Ectodermal cell (in vitro differentiated cells): Measurements from ENCODE around the gene AHNAK.
A peak's percentile ranks its signal among the peaks of the same experiment; 100 is the strongest.
"Not testable (repeated sequence)": the region's sequence is repeated elsewhere in the genome, so short reads cannot be mapped to it uniquely, and the experiment has no call there.

Source experiments
- H3K27ac ChIP-seq: 2 replicates; pipeline ENCODE4 v1.7.0; 2013; ENCODE audit warnings: mild to moderate bottlenecking, low read depth, low read length; ENCODE audit not compliant: insufficient read depth, poor library complexity, severe bottlenecking
- H3K27me3 ChIP-seq: 2 replicates; pipeline ENCODE4 v1.7.0; 2013; ENCODE audit warnings: mild to moderate bottlenecking, low read length; ENCODE audit not compliant: insufficient read depth, control insufficient read depth, poor library complexity, severe bottlenecking
- H3K36me3 ChIP-seq: one replicate; pipeline ENCODE4 v1.7.0; 2013; ENCODE audit warnings: low read length; ENCODE audit not compliant: control insufficient read depth, insufficient read depth
- H3K4me1 ChIP-seq: one replicate; pipeline ENCODE4 v1.7.0; 2013; ENCODE audit warnings: low read length; ENCODE audit not compliant: control insufficient read depth, insufficient read depth
- H3K4me3 ChIP-seq: 2 replicates; pipeline ENCODE4 v1.7.0; 2013; ENCODE audit warnings: low read depth, low read length, control low read depth; ENCODE audit not compliant: insufficient read depth
- H3K9me3 ChIP-seq: 2 replicates; pipeline ENCODE4 v1.7.0; 2013; ENCODE audit warnings: mild to moderate bottlenecking, low read length, moderate library complexity; ENCODE audit not compliant: control insufficient read depth
- WGBS, 2 experiments: methylation state at CpG; one replicate each; pipeline ENCODE4 v1.1.7; 2013; ENCODE audit warnings: missing lambda C conversion rate in 2 of 2; 5-methylcytosine and 5-hydroxymethylcytosine counted together

The AHNAK gene

GRCh38 chr11:62572431-62572830 is 25.8 kb upstream of the AHNAK start:
- H3K4me1 ChIP-seq: peaks cover 8% of the 10 kb centered on the region
- peaks cover 46% of the 10 kb centered on the region for H3K36me3 ChIP-seq
- H3K27ac ChIP-seq: no peak overlapping the region
- peak overlapping the region; percentile 93 for H3K4me3 ChIP-seq
- no peaks in the 10 kb centered on the region for H3K27me3 ChIP-seq
- no peaks in the 10 kb centered on the region for H3K9me3 ChIP-seq
- WGBS, 2 experiments: 76 to 86% methylated on average over 12 of the region's 12 CpGs

DNA sequence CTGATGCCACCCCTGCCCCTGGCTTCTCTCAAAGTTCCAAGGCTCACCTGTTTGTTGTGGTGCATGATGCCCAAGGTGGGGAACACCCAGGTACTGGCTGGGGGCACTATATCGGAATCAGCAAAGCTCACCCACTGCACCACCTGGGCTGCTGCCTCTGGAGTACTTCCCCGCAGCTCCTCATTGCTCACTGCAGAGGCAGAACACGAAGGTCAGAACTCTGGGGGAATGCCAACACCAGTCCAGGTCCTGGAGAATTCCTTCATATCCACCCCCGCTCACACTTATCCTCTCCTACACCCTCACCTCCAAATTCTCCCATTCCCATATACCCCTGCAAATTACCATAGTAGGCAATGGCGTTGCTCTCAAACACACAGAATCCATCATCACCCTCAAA is 24.9 kb upstream of the AHNAK start:
- H3K4me1 ChIP-seq: not testable (repeated sequence)
- 95 to 96% methylated on average over 5 of the region's 5 CpGs for WGBS, 2 experiments
- H3K36me3 ChIP-seq: peaks cover 47% of the 10 kb centered on the region

GRCh38 chr11:62570903-62571302 is 24.3 kb upstream of the AHNAK start:
- H3K36me3 ChIP-seq: peaks cover 53% of the 10 kb centered on the region
- 92 to 96% methylated on average over 5 of the region's 5 CpGs for WGBS, 2 experiments
- H3K27ac ChIP-seq, H3K4me1 ChIP-seq, H3K9me3 ChIP-seq, H3K27me3 ChIP-seq, H3K4me3 ChIP-seq: not testable (repeated sequence)

More for the DNA sequence above, 24.9 kb upstream of the AHNAK start:
- H3K4me3 ChIP-seq: peak overlapping the region; percentile 1
- H3K9me3 ChIP-seq, H3K27ac ChIP-seq, H3K27me3 ChIP-seq: not testable (repeated sequence)

DNA sequence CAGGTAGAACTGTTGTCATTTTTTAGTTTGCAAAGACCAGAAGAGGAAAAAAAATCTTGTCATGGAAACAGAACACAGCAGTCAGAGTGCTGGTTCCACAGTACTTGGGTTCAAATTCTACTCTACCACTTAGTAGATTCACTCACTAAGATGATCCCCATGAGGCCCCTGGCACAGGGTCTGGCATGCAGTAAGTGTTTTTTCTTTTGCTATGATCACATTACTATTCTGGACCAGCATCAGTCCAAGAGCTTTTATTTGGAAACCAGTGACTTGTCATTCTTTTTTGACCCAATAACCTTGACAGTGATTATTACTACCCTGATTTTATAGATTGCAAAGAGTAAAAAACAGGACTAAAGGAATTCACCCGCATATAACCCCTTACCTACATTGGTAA is 23.0 kb upstream of the AHNAK start:
- Histone ChIP-seq H3K27me3 (no peaks in the 10 kb centered on the region), H3K27ac (no peak overlapping the region), H3K4me3 (no peak overlapping the region), H3K4me1 (peaks cover 2% of the 10 kb centered on the region), H3K36me3 (peaks cover 65% of the 10 kb centered on the region), H3K9me3 (no peaks in the 10 kb centered on the region)
- 88 to 100% methylated on average over 1 of the region's 1 CpG for WGBS, 2 experiments

DNA sequence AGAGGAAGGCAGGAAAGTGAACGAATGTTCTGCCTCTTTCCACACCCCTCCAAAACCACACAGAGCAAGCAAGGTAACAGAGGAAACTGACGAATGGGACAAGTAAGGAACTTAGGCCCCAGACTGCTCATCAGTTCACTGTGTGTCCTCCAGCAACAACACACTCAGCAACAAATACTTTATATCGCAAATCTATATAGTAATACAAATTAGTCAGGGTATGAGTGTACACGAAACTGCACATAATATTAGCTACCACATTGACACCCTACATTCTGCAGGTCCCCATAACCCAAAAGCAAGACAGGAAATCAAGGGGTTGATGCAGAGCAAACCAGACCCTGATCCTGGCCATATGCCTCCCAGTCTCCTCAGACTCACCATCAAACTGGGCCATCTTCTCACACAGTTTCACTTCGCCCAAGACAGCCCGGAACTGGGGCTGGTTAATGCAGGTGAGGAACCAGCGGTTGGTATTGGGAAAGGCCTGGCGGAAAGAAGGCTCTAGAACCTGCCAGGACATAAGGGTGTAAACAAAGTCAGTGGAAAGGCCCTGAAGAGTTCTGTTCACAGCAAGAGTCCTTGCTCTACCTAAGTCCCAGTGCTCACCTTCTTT is 20.5 kb upstream of the AHNAK start:
- H3K4me1 ChIP-seq: no peaks in the 10 kb centered on the region
- H3K27me3 ChIP-seq: no peaks in the 10 kb centered on the region
- H3K4me3 ChIP-seq: no peak overlapping the region
- whole genome bisulfite sequencing, 2 experiments: 96 to 98% methylated on average over 8 of the region's 8 CpGs
- H3K27ac ChIP-seq: no peak overlapping the region
- H3K36me3 ChIP-seq: peaks cover 72% of the 10 kb centered on the region
- no peaks in the 10 kb centered on the region for H3K9me3 ChIP-seq

DNA sequence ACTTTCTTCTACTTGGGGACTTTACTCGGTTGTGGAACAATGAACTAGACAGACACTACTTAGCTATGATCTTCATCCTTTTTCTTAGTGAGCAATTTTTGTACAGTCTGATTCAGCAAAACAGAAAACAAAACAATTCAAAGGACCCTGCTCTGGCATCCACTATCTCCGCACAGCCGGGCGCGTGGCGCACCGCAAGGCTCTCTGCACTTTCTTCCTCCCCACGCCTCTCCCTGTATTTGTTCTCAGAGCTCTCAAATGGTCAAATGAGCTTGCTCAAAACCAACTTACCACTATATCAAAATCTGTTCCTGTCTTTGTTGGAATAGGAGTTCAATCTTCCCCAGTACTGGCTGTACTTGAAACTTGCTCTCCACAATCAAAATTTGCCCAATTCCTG is 19.6 kb upstream of the AHNAK start:
- Histone ChIP-seq H3K27me3 (no peaks in the 10 kb centered on the region), H3K9me3 (no peaks in the 10 kb centered on the region), H3K36me3 (peaks cover 63% of the 10 kb centered on the region), H3K4me3 (no peak overlapping the region), H3K4me1 (no peaks in the 10 kb centered on the region), H3K27ac (no peak overlapping the region)
- 96% methylated on average over 8 of the region's 8 CpGs for WGBS, 2 experiments

- peaks cover 54% of the 10 kb centered on the region for H3K36me3 ChIP-seq
- WGBS, 2 experiments: 94 to 96% methylated on average over 5 of the region's 5 CpGs
- H3K4me1 ChIP-seq: peaks cover 7% of the 10 kb centered on the region
- no peak overlapping the region for H3K4me3 ChIP-seq
- no peaks in the 10 kb centered on the region for H3K9me3 ChIP-seq
- H3K27me3 ChIP-seq: no peaks in the 10 kb centered on the region
- H3K27ac ChIP-seq: no peak overlapping the region
These were observed 18.6 kb upstream of the AHNAK start for GRCh38 chr11:62565100-62565802.

DNA sequence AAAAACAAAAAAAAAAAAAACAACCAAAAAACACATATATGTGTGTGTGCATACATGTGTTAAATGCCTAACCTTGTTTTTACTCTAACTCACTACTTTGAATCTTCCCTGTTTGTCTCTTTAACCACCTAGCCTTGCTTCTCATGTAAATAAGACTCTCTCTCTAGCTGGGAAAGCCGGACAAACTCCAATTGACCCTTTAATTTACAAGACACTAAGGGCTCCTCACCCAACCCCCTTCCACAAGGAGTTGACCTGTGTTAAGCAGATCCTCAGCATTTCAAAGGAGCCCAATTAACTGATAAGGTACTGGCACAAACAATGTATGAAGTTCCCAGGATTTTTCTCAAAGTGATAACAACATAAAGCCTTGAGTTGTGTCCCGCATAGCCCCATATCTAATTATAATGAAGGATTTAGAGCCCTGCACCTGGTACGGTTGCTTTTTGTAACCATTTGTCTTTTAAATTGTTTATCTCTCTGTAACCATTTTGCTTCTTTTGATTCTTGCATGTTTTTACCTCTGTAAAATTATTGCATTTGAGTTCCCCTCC is 15.1 kb upstream of the AHNAK start:
- not testable (repeated sequence) for H3K9me3 ChIP-seq, H3K27ac ChIP-seq, H3K4me3 ChIP-seq, H3K27me3 ChIP-seq
- peaks cover 49% of the 10 kb centered on the region for H3K36me3 ChIP-seq
- WGBS, 2 experiments: 30 to 42% methylated on average over 3 of the region's 3 CpGs
- H3K4me1 ChIP-seq: peaks cover 21% of the 10 kb centered on the region

GRCh38 chr11:62560566-62561103 is 14.0 kb upstream of the AHNAK start:
- Histone ChIP-seq H3K9me3 (no peaks in the 10 kb centered on the region), H3K36me3 (peaks cover 38% of the 10 kb centered on the region), H3K4me1 (peaks cover 33% of the 10 kb centered on the region), H3K27me3 (no peaks in the 10 kb centered on the region), H3K4me3 (no peak overlapping the region), H3K27ac (peak overlapping the region; percentile 69)
- WGBS, 2 experiments: 86 to 88% methylated on average over 2 of the region's 2 CpGs

- Histone ChIP-seq H3K4me1 (peaks cover 43% of the 10 kb centered on the region), H3K36me3 (peaks cover 28% of the 10 kb centered on the region)
- H3K9me3 ChIP-seq, H3K27me3 ChIP-seq, H3K4me3 ChIP-seq, H3K27ac ChIP-seq: not testable (repeated sequence)
- WGBS, 2 experiments: 92 to 95% methylated on average over 5 of the region's 5 CpGs
These were observed 13.0 kb upstream of the AHNAK start for GRCh38 chr11:62559626-62560025.
